Myocyte (in vitro differentiated cells): ENCODE results near the gene HERPUD1. TPM values are rescaled to one million over a fixed set of nuclear protein-coding genes. Genes with fewer than 3 reads are reported as not detected.
A peak's percentile ranks its signal among the peaks of the same experiment; 100 is the strongest.
"Not testable (repeated sequence)": the region's sequence is repeated elsewhere in the genome, so short reads cannot be mapped to it uniquely, and the experiment has no call there.

Experiments
- DNase-seq: peaks from one replicate; pipeline ENCODE4 v3.0.0-alpha.2; 2012; ENCODE audit warnings: low read depth
- total RNA-seq: library from RNA; depleted of rRNA; stranded (reverse); fragments of >200 nt; gene quantifications from 2 replicates; pipeline ENCODE4 v1.2.3, GENCODE V29; 2014

HERPUD1 gene
- total RNA-seq, 1 donor from 2014 or later = 327 TPM

- no peak for DNase-seq
Observed at GRCh38 chr16:56977823-56978430, 46.0 kb downstream of the HERPUD1 start.

- no peak for DNase-seq
Observed at GRCh38 chr16:56980201-56980535, 48.2 kb downstream of the HERPUD1 start.

- no peak for DNase-seq
Observed at GRCh38 chr16:56980792-56981724, 49.1 kb downstream of the HERPUD1 start.

GRCh38 chr16:56981729-56982271, 49.9 kb downstream of the HERPUD1 start:
- no peak for DNase-seq

- DNase-seq = no peak
Observed at GRCh38 chr16:56982695-56983094, 50.8 kb downstream of the HERPUD1 start.

GRCh38 chr16:56983211-56983751, 51.3 kb downstream of the HERPUD1 start:
- no peak for DNase-seq

GRCh38 chr16:56984639-56985038, 52.7 kb downstream of the HERPUD1 start:
- DNase-seq = no peak

- peak; percentile 81 for DNase-seq
Observed at GRCh38 chr16:56985288-56985961, 53.5 kb downstream of the HERPUD1 start.

- DNase-seq = no peak
Observed at GRCh38 chr16:56985962-56986360, 54.0 kb downstream of the HERPUD1 start.

GRCh38 chr16:56986361-56986760, 54.4 kb downstream of the HERPUD1 start:
- no peak for DNase-seq

- not testable (repeated sequence) for DNase-seq
Observed at GRCh38 chr16:56986908-56987307, 55.0 kb downstream of the HERPUD1 start.

- DNase-seq = no peak
Observed at GRCh38 chr16:56987692-56988091, 55.8 kb downstream of the HERPUD1 start.

- no peak for DNase-seq
Observed at GRCh38 chr16:56988161-56988947, 56.4 kb downstream of the HERPUD1 start.

GRCh38 chr16:56988948-56989945, 57.3 kb downstream of the HERPUD1 start, which contains the start of gene NLRC5:
Gene NLRC5 (plus strand): TSS chr16:56989557. CDS start chr16:57020713, 31,156 bp downstream.
- peak; percentile 89 for DNase-seq

- DNase-seq = no peak
Observed at GRCh38 chr16:56989988-56990387, 58.0 kb downstream of the HERPUD1 start.

- DNase-seq = no peak
Observed at GRCh38 chr16:56990407-56991286, 58.7 kb downstream of the HERPUD1 start.

GRCh38 chr16:56992431-56992830, 60.5 kb downstream of the HERPUD1 start:
- DNase-seq = not testable (repeated sequence)

GRCh38 chr16:56993204-56993603, 61.3 kb downstream of the HERPUD1 start:
- peak; percentile 34 for DNase-seq
